ENCODE data around the gene GPC2. TPM values are rescaled to one million over a fixed set of nuclear protein-coding genes. Genes with fewer than 3 reads are reported as not detected.

GPC2 gene
- total RNA-seq, 1 donor = 1.4 TPM

DNA sequence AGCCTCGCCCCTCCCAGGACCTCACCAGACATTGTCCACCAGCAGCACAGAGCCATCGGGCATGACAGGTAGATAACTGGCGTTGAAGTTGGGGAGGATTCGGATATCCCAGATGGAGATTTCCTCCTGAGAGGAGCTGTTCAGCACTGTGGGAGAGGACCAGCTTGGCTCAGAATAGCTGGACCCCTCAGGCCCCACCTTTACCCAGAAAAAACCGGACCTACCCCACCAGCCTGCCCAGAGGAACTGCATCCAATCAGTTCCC lies 20.2 kb downstream of the GPC2 start:
- H3K36me3 ChIP-seq (ENCODE audit: insufficient read depth, low read length) = peaks cover 37% of the 10 kb centered on the region
- no peak overlapping the region for H2AFZ ChIP-seq (ENCODE audit: low read length)
- H3K4me1 ChIP-seq (ENCODE audit: insufficient read depth, low read length) = peaks cover 17% of the 10 kb centered on the region
- peaks cover 28% of the 10 kb centered on the region for H4K20me1 ChIP-seq (ENCODE audit: insufficient read depth, low read length)
- peaks cover 44% of the 10 kb centered on the region for H3K79me2 ChIP-seq (ENCODE audit: insufficient read depth, low read length)
- H3K4me2 ChIP-seq (ENCODE audit: insufficient read depth, low read length) = peak overlapping the region; percentile 77
- TF ChIP-seq, protein P1, sequence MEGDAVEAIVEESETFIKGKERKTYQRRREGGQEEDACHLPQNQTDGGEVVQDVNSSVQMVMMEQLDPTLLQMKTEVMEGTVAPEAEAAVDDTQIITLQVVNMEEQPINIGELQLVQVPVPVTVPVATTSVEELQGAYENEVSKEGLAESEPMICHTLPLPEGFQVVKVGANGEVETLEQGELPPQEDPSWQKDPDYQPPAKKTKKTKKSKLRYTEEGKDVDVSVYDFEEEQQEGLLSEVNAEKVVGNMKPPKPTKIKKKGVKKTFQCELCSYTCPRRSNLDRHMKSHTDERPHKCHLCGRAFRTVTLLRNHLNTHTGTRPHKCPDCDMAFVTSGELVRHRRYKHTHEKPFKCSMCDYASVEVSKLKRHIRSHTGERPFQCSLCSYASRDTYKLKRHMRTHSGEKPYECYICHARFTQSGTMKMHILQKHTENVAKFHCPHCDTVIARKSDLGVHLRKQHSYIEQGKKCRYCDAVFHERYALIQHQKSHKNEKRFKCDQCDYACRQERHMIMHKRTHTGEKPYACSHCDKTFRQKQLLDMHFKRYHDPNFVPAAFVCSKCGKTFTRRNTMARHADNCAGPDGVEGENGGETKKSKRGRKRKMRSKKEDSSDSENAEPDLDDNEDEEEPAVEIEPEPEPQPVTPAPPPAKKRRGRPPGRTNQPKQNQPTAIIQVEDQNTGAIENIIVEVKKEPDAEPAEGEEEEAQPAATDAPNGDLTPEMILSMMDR (IDR thresholded peaks at IDR 0.05; ENCODE audit: extremely low read depth, low read depth, low read length) = no peak
- no peaks in the 10 kb centered on the region for H3K9me3 ChIP-seq (ENCODE audit: low read depth, low read length)
- H3K27me3 ChIP-seq (ENCODE audit: insufficient read depth, low read length) = no peaks in the 10 kb centered on the region
- DNase-seq (ENCODE audit: insufficient read length, low spot score, missing footprints) = no peak
- peak overlapping the region; percentile 92 for H3K4me3 ChIP-seq (ENCODE audit: insufficient read depth, low read length)
- H3K27ac ChIP-seq (ENCODE audit: low read depth, low read length) = peak overlapping the region; percentile 24

DNA sequence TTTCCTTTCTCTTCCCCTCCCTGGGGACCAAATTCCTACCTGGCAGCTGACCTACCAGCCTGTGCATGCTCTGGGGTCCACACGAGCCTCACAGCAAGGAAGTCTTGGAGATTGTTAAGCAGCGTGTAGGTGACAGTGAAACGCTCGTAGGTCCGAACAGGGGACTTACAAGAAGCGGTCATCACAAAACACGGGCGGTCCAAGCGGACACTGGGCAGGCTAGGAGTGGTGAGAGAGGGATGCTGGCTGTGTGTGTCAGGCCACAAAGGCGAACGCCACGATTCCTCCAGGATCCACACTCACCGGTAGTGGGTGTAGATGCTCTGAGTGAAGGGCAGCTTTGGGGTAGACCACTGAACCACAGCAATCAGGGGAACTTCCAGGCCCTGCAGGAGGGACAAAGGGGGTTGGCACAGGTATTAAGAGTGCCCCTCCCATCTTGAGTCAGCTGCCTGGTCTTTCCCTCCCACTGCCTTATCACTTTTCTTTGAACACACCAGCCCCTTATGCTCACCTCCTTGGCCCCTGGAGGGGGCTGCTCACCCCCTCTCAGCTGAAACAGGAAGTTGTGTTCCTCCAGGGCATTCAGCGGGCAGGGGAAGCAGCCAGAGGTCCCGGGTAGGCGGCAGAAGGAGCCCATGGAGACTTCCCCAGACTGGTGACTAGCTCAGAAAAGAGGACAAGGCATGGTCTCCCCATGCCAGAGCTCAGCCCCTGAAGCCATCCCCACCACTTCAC lies 20.7 kb downstream of the GPC2 start:
- TF ChIP-seq, protein P1 (IDR thresholded peaks at IDR 0.05; ENCODE audit: extremely low read depth, low read depth, low read length) = no peak
- Histone ChIP-seq H3K79me2 (ENCODE audit: insufficient read depth, low read length) (peaks cover 46% of the 10 kb centered on the region), H3K27me3 (ENCODE audit: insufficient read depth, low read length) (no peaks in the 10 kb centered on the region)

GRCh38 chr7:100155553-100156317 lies 21.4 kb downstream of the GPC2 start:
- Histone ChIP-seq H3K36me3 (ENCODE audit: insufficient read depth, low read length) (peaks cover 37% of the 10 kb centered on the region), H3K4me1 (ENCODE audit: insufficient read depth, low read length) (peaks cover 17% of the 10 kb centered on the region), H3K4me2 (ENCODE audit: insufficient read depth, low read length) (no peak overlapping the region), H4K20me1 (ENCODE audit: insufficient read depth, low read length) (peaks cover 28% of the 10 kb centered on the region), H3K27me3 (ENCODE audit: insufficient read depth, low read length) (no peaks in the 10 kb centered on the region), H3K4me3 (ENCODE audit: insufficient read depth, low read length) (no peak overlapping the region), H3K9me3 (ENCODE audit: low read depth, low read length) (no peaks in the 10 kb centered on the region), H3K79me2 (ENCODE audit: insufficient read depth, low read length) (peaks cover 50% of the 10 kb centered on the region), H2AFZ (ENCODE audit: low read length) (no peak overlapping the region), H3K27ac (ENCODE audit: low read depth, low read length) (no peak overlapping the region)
- TF ChIP-seq, protein P1 (IDR thresholded peaks at IDR 0.05; ENCODE audit: extremely low read depth, low read depth, low read length) = no peak
- peak; percentile 66 for DNase-seq (ENCODE audit: insufficient read length, low spot score, missing footprints)

More for the DNA sequence above, 20.7 kb downstream of the GPC2 start:
- peaks cover 37% of the 10 kb centered on the region for H3K36me3 ChIP-seq (ENCODE audit: insufficient read depth, low read length)
- H2AFZ ChIP-seq (ENCODE audit: low read length) = no peak overlapping the region
- peak; percentile 65 for DNase-seq (ENCODE audit: insufficient read length, low spot score, missing footprints)
- peaks cover 17% of the 10 kb centered on the region for H3K4me1 ChIP-seq (ENCODE audit: insufficient read depth, low read length)
- peaks cover 28% of the 10 kb centered on the region for H4K20me1 ChIP-seq (ENCODE audit: insufficient read depth, low read length)
- H3K4me3 ChIP-seq (ENCODE audit: insufficient read depth, low read length) = no peak overlapping the region
- no peaks in the 10 kb centered on the region for H3K9me3 ChIP-seq (ENCODE audit: low read depth, low read length)
- no peak overlapping the region for H3K27ac ChIP-seq (ENCODE audit: low read depth, low read length)
- H3K4me2 ChIP-seq (ENCODE audit: insufficient read depth, low read length) = peak overlapping the region; percentile 77

Measured in osteoblast (primary cell).